T-cell (primary cell): Measurements from ENCODE around the gene USP20. TPM values are rescaled to one million over a fixed set of nuclear protein-coding genes. Genes with fewer than 3 reads are reported as not detected.

Source experiments
- ATAC-seq, 4 experiments: fragments of 200-7000 bp in 3 of 4; fragments of 150-1000 bp in 1 of 4; cut with Tn5 transposase; replicated peaks in 1 of 4; 1 replicate in 3 of 4; 2 replicates in 1 of 4; pipeline ENCODE4 v1.10.0; 2021; ENCODE audit warnings: moderate library complexity in 3 of 4, mild to moderate bottlenecking in 2 of 4, moderate number of reproducible peaks in 1 of 4
- CTCF ChIA-PET, 2 donors: fragments of 300-600 bp; sonication (Branson Sonifier 250); formaldehyde crosslinking; loops; one replicate each; lab custom pipeline; 2022; ENCODE audit warnings: antibody characterized with exemption in 2 of 2; lab: Charles Lee
- POLR2A ChIA-PET, 2 donors: fragments of 300-600 bp; sonication (Branson Sonifier 250); formaldehyde crosslinking; loops; one replicate each; lab custom pipeline; 2022; ENCODE audit warnings: antibody characterized with exemption in 2 of 2; lab: Charles Lee
- DNase-seq, 35 experiments: peaks; one replicate each; pipeline versions ENCODE4 v3.0.0 to v3.0.0-alpha.2; 2013 to 2023
- H3K27ac ChIP-seq: one replicate; pipeline ENCODE4 v1.5.1; 2013; ENCODE audit warnings: low read length
- H3K27me3 ChIP-seq, 2 experiments: replicated peaks in 1 of 2; 1 replicate in 1 of 2; 2 replicates in 1 of 2; pipeline versions ENCODE4 v1.6.1 to v1.7.0; 2013; ENCODE audit warnings: low read length in 1 of 2, mixed read lengths in 1 of 2; ENCODE audit not compliant: control insufficient read depth in 2 of 2, insufficient read depth in 2 of 2; ENCODE audit errors: extremely low read depth in 1 of 2
- H3K36me3 ChIP-seq, 2 donors: 1 replicate in 1 of 2; 2 replicates in 1 of 2; pipeline versions ENCODE4 v1.6.1 to v1.7.0; 2013; ENCODE audit warnings: low read length in 1 of 2; ENCODE audit not compliant: control insufficient read depth in 2 of 2, insufficient read depth in 1 of 2; ENCODE audit errors: extremely low read depth in 1 of 2
- H3K4me1 ChIP-seq, 2 experiments: 1 replicate in 1 of 2; 2 replicates in 1 of 2; pipeline versions ENCODE4 v1.6.1 to v1.7.0; 2013; ENCODE audit warnings: low read length in 2 of 2, mixed read lengths in 1 of 2; ENCODE audit not compliant: insufficient read depth in 2 of 2, control insufficient read depth in 1 of 2; ENCODE audit errors: extremely low read depth in 1 of 2
- H3K4me3 ChIP-seq, 2 donors: 1 replicate in 1 of 2; 2 replicates in 1 of 2; pipeline versions ENCODE4 v1.5.1 to v1.7.0; 2013; ENCODE audit warnings: mild to moderate bottlenecking in 2 of 2, low read length in 1 of 2, moderate library complexity in 1 of 2; ENCODE audit not compliant: control insufficient read depth in 1 of 2; ENCODE audit errors: extremely low read depth in 1 of 2
- H3K9me3 ChIP-seq: 2 replicates; pipeline ENCODE4 v1.7.0; 2013
- H3K27ac Mint-ChIP-seq, 2 donors: one replicate each; pipeline ENCODE4 v1.8.0; 2020 to 2021; ENCODE audit warnings: mild to moderate bottlenecking in 2 of 2, mixed read lengths in 2 of 2
- H3K27me3 Mint-ChIP-seq, 2 donors: one replicate each; pipeline ENCODE4 v1.8.0; 2021 to 2022; ENCODE audit warnings: mixed read lengths in 2 of 2
- H3K36me3 Mint-ChIP-seq: one replicate; pipeline ENCODE4 v1.8.0; 2021; ENCODE audit warnings: mixed read lengths
- H3K4me1 Mint-ChIP-seq, 3 donors: one replicate each; pipeline ENCODE4 v1.8.0; 2020 to 2022; ENCODE audit warnings: mixed read lengths in 3 of 3, mild to moderate bottlenecking in 1 of 3
- H3K4me3 Mint-ChIP-seq, 3 donors: one replicate each; pipeline ENCODE4 v1.8.0; 2020 to 2022; ENCODE audit warnings: mild to moderate bottlenecking in 3 of 3, mixed read lengths in 3 of 3, moderate library complexity in 3 of 3
- H3K9me3 Mint-ChIP-seq, 3 donors: one replicate each; pipeline ENCODE4 v1.8.0; 2020 to 2022; ENCODE audit warnings: mixed read lengths in 3 of 3
- WGBS: methylation state at CpG from one replicate; pipeline ENCODE4 v1.1.5; 2013; ENCODE audit warnings: missing lambda C conversion rate; ENCODE audit not compliant: insufficient coverage; 5-methylcytosine and 5-hydroxymethylcytosine counted together
- total RNA-seq, 35 experiments: library from RNA in 6 of 35; stranded (reverse) in 6 of 35; fragments of 120-200 nt in 1 of 35; gene quantifications; one replicate each; pipeline versions ENCODE4 v1.2.1 to v1.2.4 and lab custom pipeline; 2013 to 2026

Gene USP20
- total RNA-seq, 5 donors from 2014 or later (not counting 1 experiment from before 2014, with no cell fraction given): 105 to 140 (median 125) TPM

DNA sequence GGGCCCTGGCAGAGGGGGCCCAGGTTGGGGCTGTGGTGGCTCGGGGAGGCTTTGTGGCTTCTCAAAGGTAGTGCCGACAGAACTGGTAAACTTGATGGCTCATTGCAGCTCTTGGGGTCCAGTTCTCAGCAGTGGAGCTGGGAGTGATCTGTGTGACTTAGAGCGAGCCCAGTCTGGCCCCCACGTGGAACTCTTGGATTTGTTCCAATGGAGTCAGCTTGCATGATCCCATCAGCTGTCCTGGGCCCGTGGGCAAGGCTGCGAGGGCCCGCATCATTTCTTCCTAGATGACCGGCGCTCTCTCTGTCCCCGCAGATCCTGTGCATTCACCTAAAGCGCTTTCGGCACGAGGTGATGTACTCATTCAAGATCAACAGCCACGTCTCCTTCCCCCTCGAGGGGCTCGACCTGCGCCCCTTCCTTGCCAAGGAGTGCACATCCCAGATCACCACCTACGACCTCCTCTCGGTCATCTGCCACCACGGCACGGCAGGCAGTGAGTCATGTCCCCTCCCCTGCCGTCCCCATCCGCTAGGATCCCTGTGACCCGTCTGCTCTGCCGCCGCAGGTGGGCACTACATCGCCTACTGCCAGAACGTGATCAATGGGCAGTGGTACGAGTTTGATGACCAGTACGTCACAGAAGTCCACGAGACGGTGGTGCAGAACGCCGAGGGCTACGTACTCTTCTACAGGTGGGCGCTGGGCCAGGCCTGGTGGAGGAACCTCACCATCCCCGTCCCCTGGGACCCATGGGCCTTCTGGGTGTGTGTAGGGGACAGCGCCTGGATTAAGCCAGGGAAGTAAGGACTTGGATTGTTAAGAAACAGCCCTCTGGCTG, 39.2 kb downstream of the USP20 start:
- ATAC-seq (no peak), DNase-seq (no peak)
- Histone ChIP-seq H3K36me3 (peaks cover 15 to 45% of the 10 kb centered on the region in 2 donors), H3K4me1 (peaks cover 11 to 53% of the 10 kb centered on the region in 2 experiments), H3K27me3 (no peaks in the 10 kb centered on the region), H3K9me3 (no peaks in the 10 kb centered on the region), H3K4me3 (no peak overlapping the region), H3K27ac (no peak overlapping the region)
- Mint-ChIP-seq H3K27ac (peak overlapping the region; percentile 68 to 85), H3K27me3 (no peaks in the 10 kb centered on the region), H3K9me3 (no peaks in the 10 kb centered on the region), H3K4me1 (peaks cover 43 to 57% (median 49%) of the 10 kb centered on the region in 3 donors), H3K4me3 (no peak overlapping the region), H3K36me3 (peaks cover 28% of the 10 kb centered on the region)
- ChIA-PET POLR2A (no interaction called here), CTCF (no interaction called here)
- 94% methylated on average over 38 of the region's 38 CpGs for WGBS

DNA sequence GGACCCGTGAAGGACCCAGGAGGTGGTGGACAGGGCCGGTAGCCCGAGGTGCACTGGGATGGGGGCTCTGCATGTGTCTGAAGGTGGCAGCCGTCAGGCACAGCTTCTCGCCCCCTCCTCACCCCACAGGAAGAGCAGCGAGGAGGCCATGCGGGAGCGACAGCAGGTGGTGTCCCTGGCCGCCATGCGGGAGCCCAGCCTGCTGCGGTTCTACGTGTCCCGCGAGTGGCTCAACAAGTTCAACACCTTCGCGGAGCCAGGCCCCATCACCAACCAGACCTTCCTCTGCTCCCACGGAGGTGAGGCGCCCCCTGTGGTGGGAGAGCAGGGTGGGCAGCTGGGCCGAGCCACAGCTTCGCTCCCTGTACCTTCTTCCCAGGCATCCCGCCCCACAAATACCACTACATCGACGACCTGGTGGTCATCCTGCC, 39.9 kb downstream of the USP20 start:
- Mint-ChIP-seq H3K4me1 (peaks cover 36 to 50% (median 43%) of the 10 kb centered on the region in 3 donors), H3K27me3 (no peaks in the 10 kb centered on the region), H3K36me3 (peaks cover 31% of the 10 kb centered on the region), H3K4me3 (no peak overlapping the region), H3K9me3 (no peaks in the 10 kb centered on the region), H3K27ac (no peak overlapping the region)
- Histone ChIP-seq H3K4me3 (no peak overlapping the region), H3K27me3 (no peaks in the 10 kb centered on the region), H3K27ac (peak overlapping the region; percentile 15), H3K36me3 (peaks cover 18 to 45% of the 10 kb centered on the region in 2 donors), H3K9me3 (no peaks in the 10 kb centered on the region), H3K4me1 (peaks cover 3 to 46% of the 10 kb centered on the region in 2 experiments)
- ChIA-PET CTCF (no interaction called here), POLR2A (no interaction called here)
- ATAC-seq (no peak), DNase-seq (no peak)
- 94% methylated on average over 3 of the region's 23 CpGs for WGBS

DNA sequence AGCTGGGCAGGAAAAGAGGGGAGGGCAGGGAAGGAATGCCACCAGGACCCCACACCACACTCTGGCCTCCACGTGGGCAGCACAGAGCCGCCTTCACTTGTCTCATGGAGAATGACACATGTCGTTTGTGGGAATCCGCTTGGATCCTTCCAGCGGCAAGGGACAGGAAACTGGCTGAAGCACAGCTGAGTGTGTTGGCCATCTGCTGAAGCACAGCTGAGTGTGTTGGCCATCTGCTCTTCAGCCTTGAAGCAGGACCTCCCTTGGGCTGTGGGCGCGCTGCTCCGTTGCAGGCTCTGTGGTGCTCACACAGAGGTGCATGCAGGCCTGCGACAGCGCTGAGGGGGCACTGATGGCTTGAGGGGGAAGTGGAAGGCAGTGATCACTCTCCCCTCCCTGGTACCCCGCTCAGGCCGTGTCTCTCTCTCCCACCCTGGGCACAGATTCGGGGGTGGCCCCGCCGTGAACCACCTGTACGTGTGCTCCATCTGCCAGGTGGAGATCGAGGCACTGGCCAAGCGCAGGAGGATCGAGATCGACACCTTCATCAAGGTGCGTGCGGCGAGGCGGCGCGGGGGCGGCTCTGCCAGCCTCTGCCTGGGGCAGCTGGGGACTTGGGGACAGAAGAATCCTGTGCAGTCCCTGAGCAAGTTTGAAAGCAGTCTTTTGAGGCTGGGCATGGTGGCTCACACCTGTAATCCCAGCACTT, 40.6 kb downstream of the USP20 start:
- POLR2A ChIA-PET: interaction anchor here in 1 of 2 donors (0.6 kb wide), 1 partner anchor 69 kb away, joined by 4 read pairs; no protein-coding TSS in a partner anchor
- H3K4me1 ChIP-seq: peaks cover 0 to 42% of the 10 kb centered on the region in 2 experiments
- no peaks in the 10 kb centered on the region for H3K9me3 ChIP-seq
- H3K4me3 ChIP-seq: no peak overlapping the region
- Mint-ChIP-seq H3K4me1 (peaks cover 30 to 43% (median 36%) of the 10 kb centered on the region in 3 donors), H3K27ac (peak overlapping the region in 1 of 2 donors; percentile 85), H3K9me3 (no peaks in the 10 kb centered on the region), H3K4me3 (no peak overlapping the region), H3K27me3 (no peaks in the 10 kb centered on the region), H3K36me3 (peaks cover 32% of the 10 kb centered on the region)
- CTCF ChIA-PET: interaction anchor here in 1 of 2 donors (0.6 kb wide), 1 partner anchor 20 kb away, joined by 3 read pairs; no protein-coding TSS in a partner anchor
- ATAC-seq (no peak), DNase-seq (no peak)
- 97% methylated on average over 22 of the region's 27 CpGs for WGBS
- H3K27me3 ChIP-seq: no peaks in the 10 kb centered on the region
- H3K27ac ChIP-seq: peak overlapping the region; percentile 15
- peaks cover 25 to 43% of the 10 kb centered on the region in 2 donors for H3K36me3 ChIP-seq

DNA sequence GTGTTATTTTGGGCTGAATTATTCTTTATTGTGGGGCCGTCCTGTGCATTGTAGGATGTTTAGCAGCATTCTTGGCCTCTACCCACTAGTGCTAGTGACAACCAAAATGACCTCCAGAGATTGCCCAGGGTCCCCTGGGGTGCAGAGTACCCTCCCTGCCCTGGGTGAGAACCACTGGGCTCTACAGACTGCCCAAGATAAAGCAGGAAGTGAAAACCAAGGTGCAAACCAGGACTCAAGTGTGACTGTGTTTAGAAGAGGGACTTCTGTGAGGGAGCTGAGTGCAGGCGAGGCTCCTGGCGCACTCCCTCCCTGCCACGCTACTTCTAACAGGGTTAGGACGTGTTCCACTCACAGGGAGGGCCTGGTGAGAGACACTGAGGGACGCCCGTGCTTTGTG, 41.6 kb downstream of the USP20 start:
- H3K4me1 ChIP-seq: peaks cover 0 to 36% of the 10 kb centered on the region in 2 experiments
- POLR2A ChIA-PET: interaction anchor here (0.6 to 0.7 kb wide), 2 partner anchors 12 to 13 kb away, joined by 4 read pairs; no protein-coding TSS in a partner anchor
- ATAC-seq: peak in 2 of 4 experiments; percentile 19 to 21
- H3K27ac ChIP-seq: peak overlapping the region; percentile 56
- H3K27ac Mint-ChIP-seq: peak overlapping the region; percentile 79 to 85
- H3K4me3 ChIP-seq: no peak overlapping the region
- peaks cover 31 to 41% of the 10 kb centered on the region in 2 donors for H3K36me3 ChIP-seq
- no peaks in the 10 kb centered on the region for H3K9me3 Mint-ChIP-seq
- CTCF ChIA-PET: interaction anchor here in 1 of 2 donors (0.6 kb wide), 1 partner anchor 19 kb away, joined by 3 read pairs; no protein-coding TSS in a partner anchor
- peak in 1 of 35 experiments; percentile 39 for DNase-seq
- H3K4me1 Mint-ChIP-seq: peaks cover 20 to 35% (median 30%) of the 10 kb centered on the region in 3 donors
- no peak overlapping the region for H3K4me3 Mint-ChIP-seq
- H3K9me3 ChIP-seq: no peaks in the 10 kb centered on the region
- peaks cover 25% of the 10 kb centered on the region for H3K36me3 Mint-ChIP-seq
- WGBS: 80% methylated on average over 1 of the region's 7 CpGs
- no peaks in the 10 kb centered on the region for H3K27me3 Mint-ChIP-seq
- no peaks in the 10 kb centered on the region for H3K27me3 ChIP-seq

DNA sequence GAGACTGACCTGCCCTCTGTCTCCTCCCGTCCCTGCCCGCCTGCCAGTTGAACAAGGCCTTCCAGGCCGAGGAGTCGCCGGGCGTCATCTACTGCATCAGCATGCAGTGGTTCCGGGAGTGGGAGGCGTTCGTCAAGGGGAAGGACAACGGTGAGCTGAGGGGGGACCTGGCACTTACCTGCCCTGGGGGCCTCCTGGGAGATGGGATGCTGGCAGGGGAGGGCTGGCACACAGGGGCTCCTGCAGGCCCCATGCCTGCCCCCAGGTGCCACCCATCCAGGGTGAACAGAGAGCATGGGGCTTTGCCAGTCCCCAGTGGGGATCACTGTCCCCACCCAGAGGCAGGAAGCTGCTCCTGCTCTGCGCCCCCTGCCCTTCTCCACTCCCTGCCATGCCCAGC, 43.0 kb downstream of the USP20 start:
- H3K4me3 ChIP-seq: no peak overlapping the region
- H3K4me1 ChIP-seq: peaks cover 0 to 30% of the 10 kb centered on the region in 2 experiments
- H3K27ac ChIP-seq: no peak overlapping the region
- no peaks in the 10 kb centered on the region for H3K27me3 ChIP-seq
- no peaks in the 10 kb centered on the region for H3K27me3 Mint-ChIP-seq
- ATAC-seq: no peak
- H3K27ac Mint-ChIP-seq: peak overlapping the region; percentile 61 to 73
- ChIA-PET CTCF (no interaction called here), POLR2A (interaction anchor here in 1 of 2 donors (0.6 kb wide), 1 partner anchor 47 kb away, joined by 3 read pairs; no protein-coding TSS in a partner anchor)
- H3K9me3 ChIP-seq: no peaks in the 10 kb centered on the region
- no peak for DNase-seq
- H3K9me3 Mint-ChIP-seq: no peaks in the 10 kb centered on the region
- WGBS: 98% methylated on average over 9 of the region's 11 CpGs
- H3K36me3 ChIP-seq: peaks cover 31 to 40% of the 10 kb centered on the region in 2 donors
- H3K4me3 Mint-ChIP-seq: no peak overlapping the region
- H3K4me1 Mint-ChIP-seq: peaks cover 15 to 30% (median 25%) of the 10 kb centered on the region in 3 donors
- peaks cover 29% of the 10 kb centered on the region for H3K36me3 Mint-ChIP-seq
